Activated CD4-positive, alpha-beta T cell treated with anti-CD3 and anti-CD28 coated beads for 48 hours (primary cell): ENCODE results near the gene ITGA11.

Source experiments
- DNase-seq: peaks from one replicate; pipeline ENCODE4 v3.0.0-alpha.2; 2020

Gene ITGA11

DNA sequence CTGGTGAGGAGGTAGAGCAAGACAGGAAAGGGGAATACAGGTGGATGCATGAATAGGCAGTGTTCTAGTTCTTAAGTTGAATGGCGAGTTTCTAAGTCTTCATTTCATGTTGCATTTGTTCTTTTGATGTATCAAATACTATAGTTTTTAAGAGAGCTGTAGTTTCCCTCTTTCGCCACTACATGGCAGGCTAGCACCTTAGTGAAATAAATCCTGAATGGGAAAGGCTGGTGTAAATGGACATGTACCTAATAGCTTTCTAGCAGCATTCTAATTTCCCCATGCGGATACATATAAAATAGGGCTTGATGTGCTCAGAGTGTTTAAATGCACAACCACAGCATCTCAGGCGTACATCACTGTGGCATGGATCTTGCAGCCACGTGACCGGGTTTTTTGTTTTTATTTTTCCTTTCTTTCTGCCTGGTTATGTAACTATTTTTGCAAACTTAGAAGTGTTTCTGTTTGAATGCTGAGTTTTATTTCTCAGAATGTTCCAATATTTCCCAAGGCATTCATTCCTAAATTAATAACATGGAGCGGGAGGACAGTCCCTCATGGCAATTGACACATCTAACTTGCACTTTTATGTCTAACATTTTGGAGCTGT lies 178.9 kb downstream of the ITGA11 start:
- DNase-seq = peak; percentile 43

DNA sequence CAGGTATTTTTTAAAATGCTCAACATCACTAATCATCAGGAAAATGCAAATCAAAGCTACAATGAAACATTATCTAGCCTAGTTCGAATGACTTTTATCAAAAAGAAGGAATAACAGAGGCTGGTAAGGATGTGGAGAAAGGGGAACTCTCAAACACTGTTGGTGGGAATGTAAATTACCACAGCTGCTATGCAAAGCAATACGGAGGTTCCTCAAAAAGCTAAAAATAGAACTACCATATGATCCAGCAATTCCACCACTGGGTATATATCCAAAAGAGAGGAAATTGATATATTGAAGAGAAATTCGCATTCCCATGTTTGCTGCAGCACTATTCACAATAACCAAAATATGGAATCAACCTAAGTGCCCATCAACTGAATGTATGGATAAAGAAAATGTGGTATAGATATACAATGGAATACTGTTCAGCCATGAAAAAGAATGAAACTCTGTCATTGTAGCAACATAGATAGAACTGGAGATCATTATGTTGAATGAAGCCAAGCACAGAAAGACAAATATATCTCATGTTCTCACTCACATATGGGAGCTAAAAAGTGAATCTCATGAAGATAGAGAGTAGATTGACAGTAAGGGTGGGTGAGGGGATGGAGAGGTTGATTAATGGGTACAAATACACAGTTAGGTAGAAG lies 182.8 kb downstream of the ITGA11 start:
- no peak for DNase-seq
